OCI-LY7 (cell line): ENCODE results near the gene SH3PXD2A. TPM values are rescaled to one million over a fixed set of nuclear protein-coding genes. Genes with fewer than 3 reads are reported as not detected.

Experiments
- BruUV-seq: library from RNA; stranded (reverse); fragments of 400-500 nt; replicated peaks from 2 replicates; lab custom pipeline; 2021; lab: Mats Ljungman, UMichigan
- CTCF ChIA-PET: fragments of 300-600 bp; sonication (Branson Sonifier 250); formaldehyde crosslinking; loops from one replicate; lab custom pipeline; 2022; ENCODE audit warnings: antibody characterized with exemption; ENCODE audit not compliant: unreplicated experiment; lab: Charles Lee
- POLR2A ChIA-PET: fragments of 300-600 bp; sonication (Branson Sonifier 250); formaldehyde crosslinking; loops from one replicate; lab custom pipeline; 2022; ENCODE audit warnings: antibody characterized with exemption; lab: Charles Lee
- DNase-seq: peaks from one replicate; pipeline ENCODE4 v3.0.0-alpha.2; 2015; ENCODE audit warnings: low spot score
- H2AFZ ChIP-seq: fragments of 200-600 bp; sonication (generic), shearing (Covaris generic); 2 replicates; pipeline ENCODE4 v1.6.1; 2014; ENCODE audit warnings: mild to moderate bottlenecking, antibody characterized with exemption, low read length, moderate library complexity
- H3K27ac ChIP-seq: fragments of 200-600 bp; sonication (generic); 2 replicates; pipeline ENCODE4 v1.5.1; 2014; ENCODE audit warnings: mixed run types, low read depth, mild to moderate bottlenecking, moderate library complexity, low read length, inconsistent platforms; ENCODE audit not compliant: poor library complexity, severe bottlenecking
- H3K36me3 ChIP-seq: fragments of 200-600 bp; sonication (generic); 2 replicates; pipeline ENCODE4 v1.6.1; 2014; ENCODE audit warnings: mild to moderate bottlenecking, antibody characterized with exemption, low read length, moderate library complexity, mixed read lengths; ENCODE audit not compliant: insufficient read depth
- H3K4me1 ChIP-seq: fragments of 200-600 bp; sonication (generic); 2 replicates; pipeline ENCODE4 v1.5.1; 2014; ENCODE audit warnings: mild to moderate bottlenecking, low read length; ENCODE audit not compliant: insufficient read depth, poor library complexity, severe bottlenecking
- H3K4me2 ChIP-seq: fragments of 200-600 bp; sonication (generic); 2 replicates; pipeline ENCODE4 v1.6.1; 2014; ENCODE audit warnings: mild to moderate bottlenecking, low read length
- H3K4me3 ChIP-seq: fragments of 200-600 bp; sonication (generic); 2 replicates; pipeline ENCODE4 v1.5.1; 2014; ENCODE audit warnings: mild to moderate bottlenecking, low read depth, low read length; ENCODE audit not compliant: poor library complexity, severe bottlenecking
- H3K79me2 ChIP-seq: fragments of 200-600 bp; sonication (generic); 2 replicates; pipeline ENCODE4 v1.6.1; 2016; ENCODE audit warnings: low read depth, mild to moderate bottlenecking, low read length, moderate library complexity, mixed read lengths; ENCODE audit not compliant: insufficient read depth
- H3K9me2 ChIP-seq: fragments of 200-600 bp; sonication (generic); 2 replicates; pipeline ENCODE4 v1.6.1; 2016; ENCODE audit warnings: mild to moderate bottlenecking, low read length, mixed read lengths; ENCODE audit not compliant: insufficient read depth
- H3K9me3 ChIP-seq: fragments of 200-600 bp; sonication (generic); 2 replicates; pipeline ENCODE4 v1.6.1; 2014; ENCODE audit warnings: mild to moderate bottlenecking, mixed run types, low read length, mixed read lengths
- H4K20me1 ChIP-seq: fragments of 200-600 bp; sonication (generic); 2 replicates; pipeline ENCODE4 v1.6.1; 2014; ENCODE audit warnings: mild to moderate bottlenecking, antibody characterized with exemption, low read length, moderate library complexity, mixed read lengths; ENCODE audit not compliant: insufficient read depth
- CTCF ChIP-seq: fragments of 200-600 bp; sonication (generic); conservative IDR thresholded peaks from 2 replicates; pipeline ENCODE4 v1.5.1; 2014; ENCODE audit warnings: mild to moderate bottlenecking, antibody characterized with exemption, low read length, moderate library complexity, mixed read lengths
- EZH2phosphoT487 ChIP-seq: fragments of 200-600 bp; sonication (generic); IDR thresholded peaks from 2 replicates; pipeline ENCODE4 v1.6.1; 2018; ENCODE audit warnings: low read depth, borderline replicate concordance, mild to moderate bottlenecking, mixed run types, antibody characterized with exemption, low read length, moderate library complexity, mixed read lengths
- intact Hi-C: fragments of 100-400 bp; cut with micrococcal nuclease; formaldehyde crosslinking; loops from one replicate; pipeline ENCODE4 v1.10.0; 2022; ENCODE audit not compliant: unreplicated experiment
- total RNA-seq, 2 experiments: library from RNA; depleted of rRNA in 1 of 2; stranded (reverse); fragments of >200 nt in 1 of 2; shearing (Covaris generic) in 1 of 2; gene quantifications; 2 replicates each; pipeline ENCODE4 v1.2.3, GENCODE V29; 2014 to 2022

SH3PXD2A gene
- total RNA-seq, 2 experiments from 2014 or later: 0.85 to 5.9 TPM

GRCh38 chr10:103723557-103723956 is 131.8 kb downstream of the SH3PXD2A start:
- no peak overlapping the region for H2AFZ ChIP-seq
- CTCF ChIA-PET: no interaction called here

GRCh38 chr10:103722632-103723031 is 132.7 kb downstream of the SH3PXD2A start:
- Histone ChIP-seq H3K27ac (no peak overlapping the region), H3K36me3 (no peaks in the 10 kb centered on the region), H3K9me3 (no peaks in the 10 kb centered on the region), H3K4me3 (no peak overlapping the region), H3K4me2 (no peak overlapping the region), H3K79me2 (no peaks in the 10 kb centered on the region), H2AFZ (no peak overlapping the region), H3K4me1 (peaks cover 8% of the 10 kb centered on the region), H4K20me1 (no peaks in the 10 kb centered on the region), H3K9me2 (no peaks in the 10 kb centered on the region)
- no TSS peak for BruUV-seq
- TF ChIP-seq EZH2phosphoT487 (no peak), CTCF (no peak)
- CTCF ChIA-PET: no interaction called here
- no peak for DNase-seq
- intact Hi-C loops: no loop called here
- POLR2A ChIA-PET: interaction anchor here (0.6 to 1.0 kb wide), 4 partner anchors 12 to 386 kb away, joined by 3 to 5 read pairs (median 3); no protein-coding TSS in a partner anchor

More at GRCh38 chr10:103723557-103723956, 131.8 kb downstream of the SH3PXD2A start:
- no TSS peak for BruUV-seq
- Histone ChIP-seq H3K27ac (no peak overlapping the region), H3K9me3 (no peaks in the 10 kb centered on the region), H3K4me1 (peaks cover 8% of the 10 kb centered on the region), H3K4me3 (no peak overlapping the region), H3K9me2 (no peaks in the 10 kb centered on the region), H3K36me3 (no peaks in the 10 kb centered on the region), H4K20me1 (no peaks in the 10 kb centered on the region), H3K4me2 (no peak overlapping the region), H3K79me2 (no peaks in the 10 kb centered on the region)
- DNase-seq: no peak
- POLR2A ChIA-PET: no interaction called here
- TF ChIP-seq EZH2phosphoT487 (no peak), CTCF (no peak)
- intact Hi-C loops: no loop called here

- no peak for DNase-seq
- Histone ChIP-seq H4K20me1 (no peaks in the 10 kb centered on the region), H3K4me3 (no peak overlapping the region), H3K4me2 (no peak overlapping the region), H3K4me1 (peaks cover 8% of the 10 kb centered on the region), H3K36me3 (no peaks in the 10 kb centered on the region), H3K27ac (no peak overlapping the region), H2AFZ (no peak overlapping the region), H3K9me3 (no peaks in the 10 kb centered on the region), H3K79me2 (no peaks in the 10 kb centered on the region), H3K9me2 (no peaks in the 10 kb centered on the region)
- intact Hi-C loops: no loop called here
- POLR2A ChIA-PET: no interaction called here
- CTCF ChIA-PET: no interaction called here
- no peak for TF ChIP-seq CTCF
- no peak for TF ChIP-seq EZH2phosphoT487
- no TSS peak for BruUV-seq
Observed at GRCh38 chr10:103720964-103721335, 134.4 kb downstream of the SH3PXD2A start.
